Stimulated activated CD4-positive, alpha-beta T cell treated with anti-CD3 and anti-CD28 coated beads, TNF-alpha, amount 100 ng/mL, for 48 hours (primary cell): ENCODE results near the gene KATNB1.
"Not testable (repeated sequence)": the region's sequence is repeated elsewhere in the genome, so short reads cannot be mapped to it uniquely, and the experiment has no call there.

Source experiments
- DNase-seq, 3 donors: peaks; one replicate each; pipeline ENCODE4 v3.0.0-alpha.2; 2020; ENCODE audit warnings: low read depth in 3 of 3

KATNB1 gene

DNA sequence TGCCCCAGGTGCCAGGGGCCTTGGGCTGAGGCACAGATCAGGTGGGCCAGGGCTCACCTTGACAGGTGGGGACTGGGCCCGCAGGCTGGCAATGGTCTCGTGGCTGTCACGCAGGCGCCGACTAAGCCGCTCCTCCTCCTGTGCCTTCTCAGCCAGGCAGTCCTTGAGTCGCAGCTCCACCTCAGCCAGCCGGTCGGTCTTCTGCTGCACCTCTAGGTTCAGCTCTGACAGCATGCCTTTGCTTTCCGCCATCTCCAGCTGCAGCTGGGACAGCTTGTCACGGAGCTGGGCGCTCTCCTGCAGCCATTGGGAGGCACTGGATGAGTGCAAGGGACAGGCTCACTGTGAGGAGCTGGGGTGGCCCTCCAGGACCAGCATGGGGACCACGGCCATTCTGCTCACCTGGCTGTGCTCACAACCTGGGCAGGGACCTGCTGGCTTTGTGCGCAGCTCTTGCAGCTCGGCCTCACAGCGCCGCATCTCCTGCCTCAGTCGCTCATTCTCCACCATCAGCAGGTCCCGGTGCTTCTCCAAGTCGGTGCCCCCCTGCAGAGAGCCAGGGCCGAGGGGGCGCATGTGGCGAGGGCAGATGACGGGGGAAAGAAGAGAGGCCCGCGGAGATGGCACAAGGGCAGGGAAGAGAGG lies 35.7 kb downstream of the KATNB1 start:
- no peak for DNase-seq

DNA sequence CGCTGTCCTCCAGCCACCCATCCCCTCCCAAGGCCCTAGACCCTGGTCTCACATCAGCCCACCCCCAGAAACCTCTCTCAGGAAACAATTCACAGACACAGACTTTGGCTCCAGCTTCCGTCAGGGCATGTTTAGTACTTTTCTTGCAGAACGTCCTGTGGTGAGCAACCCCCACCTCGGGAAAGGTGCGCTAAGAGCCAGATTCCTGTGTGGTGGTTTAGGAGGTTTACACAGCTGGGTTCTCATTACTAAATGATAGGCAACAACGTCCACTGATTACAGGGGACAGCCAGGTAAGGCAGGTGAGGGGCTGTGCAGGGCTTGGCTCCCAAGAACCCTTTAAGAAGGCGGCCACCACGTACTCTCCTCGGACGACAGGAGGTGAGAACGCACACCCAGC lies 37.4 kb downstream of the KATNB1 start:
- no peak for DNase-seq

DNA sequence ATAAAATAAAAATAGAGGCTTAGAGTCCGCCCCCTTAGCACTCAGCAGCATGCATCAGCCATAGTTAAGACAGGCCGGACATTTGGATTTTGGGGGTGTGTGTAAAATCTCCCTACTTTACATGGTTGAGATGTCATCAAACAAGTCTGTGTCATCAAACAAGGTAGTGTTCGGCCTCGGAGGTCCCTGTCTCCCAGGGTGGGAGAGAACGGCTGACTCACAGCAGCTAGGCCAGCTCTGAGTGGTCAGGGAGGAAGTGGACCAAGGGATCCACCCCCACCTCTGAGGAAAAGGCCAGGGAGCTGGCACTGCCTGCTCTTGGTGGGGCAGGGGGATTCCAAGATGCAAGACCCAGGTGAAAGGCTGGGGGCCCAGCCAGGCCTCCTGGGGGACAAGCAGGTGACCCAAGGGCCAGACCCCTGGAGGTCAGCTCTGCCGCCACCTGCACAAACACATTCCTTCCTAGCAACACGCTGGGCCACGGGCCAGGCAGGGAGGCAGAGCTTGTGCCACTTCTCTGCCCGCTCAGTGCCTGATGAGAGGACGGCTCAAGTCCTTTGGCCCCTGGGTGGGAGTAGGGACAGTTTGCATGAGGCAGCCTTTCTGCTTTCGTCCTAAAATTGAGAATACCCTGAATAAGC lies 38.2 kb downstream of the KATNB1 start:
- no peak for DNase-seq

DNA sequence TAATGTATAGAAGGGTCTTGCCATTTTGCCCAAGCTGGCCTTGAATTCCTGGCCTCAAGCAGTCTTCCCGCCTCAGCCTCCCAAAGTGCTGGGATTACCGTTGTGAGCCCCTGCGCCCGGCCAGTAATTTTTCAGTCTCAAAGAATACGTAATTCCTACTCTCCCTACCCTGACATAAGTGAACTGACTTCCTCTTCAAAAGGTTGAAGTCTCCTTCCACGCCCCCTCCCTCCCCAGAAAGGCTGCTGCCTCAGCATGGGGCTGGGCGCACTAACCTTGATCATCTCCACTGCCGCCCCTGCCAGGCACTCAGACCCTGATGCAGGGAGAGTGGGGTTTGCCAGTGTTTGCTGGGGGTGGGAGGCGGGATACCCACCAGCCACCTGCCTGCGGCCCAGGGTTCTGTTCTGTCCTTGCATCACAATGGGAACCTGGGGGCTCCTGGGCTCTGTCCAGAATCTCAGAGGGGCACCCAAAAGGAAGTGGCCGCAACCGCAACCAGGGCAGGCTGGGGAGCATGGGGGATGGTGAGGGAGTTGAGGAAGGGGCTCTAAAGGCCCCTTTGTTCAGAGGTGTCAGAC lies 39.2 kb downstream of the KATNB1 start:
- no peak for DNase-seq

DNA sequence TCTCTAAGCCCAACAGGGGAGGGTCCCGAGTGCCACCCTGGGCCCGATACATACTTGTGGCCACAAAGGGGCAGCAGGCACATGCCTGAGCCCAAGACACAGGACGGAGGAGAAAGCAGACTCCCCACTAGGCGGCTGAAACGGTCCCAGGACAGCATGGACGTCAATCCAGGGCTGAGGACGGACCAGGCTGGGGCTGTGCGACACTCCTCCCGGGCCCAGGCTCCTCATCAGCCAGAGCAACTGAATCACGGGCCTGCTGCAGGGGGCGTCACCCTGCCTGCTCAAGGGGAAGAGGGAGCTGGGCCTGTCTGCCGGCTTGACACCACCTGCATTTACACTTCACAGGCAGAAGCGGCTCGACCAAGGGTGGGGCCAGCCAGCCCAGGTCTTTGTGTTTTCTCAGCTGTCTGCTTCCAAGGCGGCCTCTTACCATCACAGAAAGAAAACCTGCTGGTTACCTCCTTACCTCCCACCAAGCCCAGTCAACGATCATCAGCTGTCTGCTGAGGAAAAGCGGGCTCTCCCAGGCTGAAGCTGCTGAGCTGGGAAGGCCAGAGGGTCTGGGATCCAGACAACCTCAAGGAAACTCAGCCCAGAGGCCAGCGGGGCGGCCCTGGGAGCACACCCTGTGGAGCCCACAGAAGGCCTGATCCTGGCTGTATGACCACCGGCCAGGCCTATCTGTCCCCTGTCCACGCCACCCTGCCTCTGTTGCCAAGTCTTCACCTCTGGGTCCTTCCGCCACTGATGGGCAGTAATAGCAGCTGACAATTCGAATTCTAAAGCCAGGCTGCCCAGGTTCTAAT lies 40.3 kb downstream of the KATNB1 start:
- DNase-seq = no peak

DNA sequence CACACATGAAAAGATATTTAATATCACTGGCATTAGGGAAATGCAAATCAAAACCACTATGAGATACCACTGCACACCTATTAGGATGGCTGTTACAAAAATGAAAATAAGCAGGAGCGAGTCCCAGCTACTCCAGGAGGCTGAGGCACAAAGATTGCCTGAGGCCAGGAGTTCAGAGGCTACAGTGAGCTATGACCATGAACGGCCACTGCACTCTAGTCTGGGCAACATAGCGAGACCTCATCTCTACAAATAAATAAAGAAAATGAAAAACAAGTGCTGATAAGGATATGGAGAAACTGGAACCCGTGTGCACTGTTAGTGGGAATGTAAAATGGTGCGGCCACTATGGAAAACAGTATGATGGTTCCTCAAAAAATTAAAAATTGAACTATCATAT lies 43.1 kb downstream of the KATNB1 start:
- no peak for DNase-seq

DNA sequence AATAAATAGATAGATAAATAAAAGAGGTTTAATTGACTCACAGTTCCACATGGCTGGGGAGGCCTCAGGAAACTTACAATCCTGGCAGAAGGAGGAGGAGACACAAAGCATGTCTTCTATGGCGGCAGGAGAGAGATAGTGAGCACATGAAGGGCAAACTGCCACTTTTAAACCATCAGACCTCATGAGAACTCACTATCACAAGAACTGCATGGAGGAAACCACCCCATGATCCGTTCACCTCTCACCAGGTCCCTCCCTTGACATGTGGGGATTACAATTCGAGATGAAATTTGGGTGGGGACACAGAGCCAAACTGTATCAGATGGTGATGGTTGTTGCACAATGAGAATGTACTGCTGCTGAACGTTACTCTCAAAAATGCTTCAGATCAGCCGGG lies 44.3 kb downstream of the KATNB1 start:
- DNase-seq = not testable (repeated sequence)

DNA sequence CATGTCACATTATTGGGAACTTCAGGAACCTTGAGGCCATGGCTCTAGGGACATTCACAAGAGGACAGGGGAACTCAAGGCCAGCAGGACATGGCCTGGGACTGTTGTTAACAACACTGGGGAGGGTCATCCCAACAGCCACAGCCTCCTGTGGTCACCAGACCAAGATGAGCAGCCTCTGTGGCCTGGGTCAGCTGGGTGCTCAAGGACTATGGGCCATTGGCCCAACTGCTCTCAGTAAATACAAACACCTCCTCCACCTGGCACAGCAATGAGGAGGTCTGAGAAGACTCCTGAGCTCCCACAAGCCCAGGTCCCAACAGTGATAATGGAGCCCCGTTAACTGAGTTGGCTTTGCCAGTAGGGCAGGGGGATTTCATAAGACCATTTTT lies 45.8 kb downstream of the KATNB1 start:
- no peak for DNase-seq

DNA sequence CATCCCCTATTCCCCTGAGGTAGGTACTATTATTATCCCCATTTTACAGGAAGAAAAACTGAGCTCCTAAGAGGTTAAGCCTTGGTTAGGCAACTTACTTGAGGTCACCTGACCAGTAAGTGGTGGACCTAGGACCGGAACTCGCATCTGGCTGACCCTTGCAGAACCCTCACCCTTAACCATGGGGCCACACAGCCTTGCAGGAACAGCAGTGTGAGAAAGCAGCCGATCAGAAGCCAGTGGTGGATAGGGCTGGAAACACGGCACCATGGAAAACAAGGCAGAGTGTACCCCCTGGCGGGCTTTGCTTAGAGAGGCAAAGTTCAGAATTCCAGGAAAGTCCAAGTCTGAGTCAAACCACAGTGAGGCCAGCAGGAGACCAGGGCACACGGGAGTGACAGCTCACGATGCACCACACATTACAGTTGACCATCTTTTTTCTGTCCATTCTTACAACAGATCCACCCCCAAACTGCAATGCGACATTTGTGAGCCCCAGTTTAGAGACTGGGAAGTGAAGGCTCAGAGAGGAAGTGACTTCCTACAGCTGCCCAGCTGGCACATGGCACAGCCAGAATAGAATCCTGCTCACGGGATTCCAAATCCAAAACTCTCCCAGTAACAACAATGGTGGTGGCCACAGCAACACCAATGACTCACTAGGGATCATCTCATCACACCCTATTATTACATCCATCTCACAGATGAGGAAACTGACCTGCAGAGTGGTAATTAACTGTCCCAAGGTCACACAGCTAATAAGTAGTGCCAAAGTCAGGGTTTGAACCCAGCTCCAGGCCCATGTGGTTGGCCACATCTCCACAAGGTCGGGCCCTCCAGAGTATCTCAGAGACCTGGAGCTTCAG lies 46.4 kb downstream of the KATNB1 start:
- DNase-seq = no peak

DNA sequence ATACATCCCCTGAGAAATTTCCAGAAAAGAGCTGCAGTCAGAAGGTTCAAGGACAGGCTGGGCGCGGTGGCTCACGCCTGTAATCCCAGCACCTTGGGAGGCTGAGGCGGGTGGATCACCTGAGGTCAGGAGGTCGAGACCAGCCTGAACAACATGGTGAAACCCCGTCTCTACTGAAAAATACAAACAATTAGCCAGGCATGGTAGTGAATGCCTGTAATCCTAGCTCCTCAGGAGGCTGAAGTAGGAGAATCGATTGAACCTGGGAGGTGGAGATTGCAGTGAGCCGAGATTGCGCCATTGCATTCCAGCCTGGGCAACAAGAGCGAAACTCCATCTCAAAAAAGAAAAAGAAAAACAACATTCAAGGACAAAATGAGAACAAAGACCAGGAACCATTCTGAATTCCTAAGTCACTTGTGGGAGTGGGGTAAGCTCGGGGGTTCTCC lies 47.1 kb downstream of the KATNB1 start:
- DNase-seq = not testable (repeated sequence)

DNA sequence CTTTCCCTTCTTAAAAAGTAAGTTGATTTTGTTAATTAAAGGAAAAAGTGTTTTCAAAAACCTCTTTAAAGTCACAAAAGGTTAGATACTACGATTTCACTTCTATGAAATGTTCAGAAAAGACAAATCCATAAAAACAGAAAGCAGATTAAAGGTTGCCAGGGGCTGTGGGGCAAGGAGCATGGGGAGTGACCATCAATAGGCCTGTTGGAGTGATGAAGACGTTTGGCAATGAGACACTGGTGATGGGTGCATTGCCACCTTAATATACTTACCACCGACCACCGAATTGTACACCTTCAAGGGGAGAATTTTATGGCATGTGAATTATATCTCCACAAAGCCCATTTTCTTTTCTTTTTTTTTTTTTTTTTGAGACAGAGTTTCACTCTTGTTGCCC lies 47.5 kb downstream of the KATNB1 start:
- DNase-seq = no peak

DNA sequence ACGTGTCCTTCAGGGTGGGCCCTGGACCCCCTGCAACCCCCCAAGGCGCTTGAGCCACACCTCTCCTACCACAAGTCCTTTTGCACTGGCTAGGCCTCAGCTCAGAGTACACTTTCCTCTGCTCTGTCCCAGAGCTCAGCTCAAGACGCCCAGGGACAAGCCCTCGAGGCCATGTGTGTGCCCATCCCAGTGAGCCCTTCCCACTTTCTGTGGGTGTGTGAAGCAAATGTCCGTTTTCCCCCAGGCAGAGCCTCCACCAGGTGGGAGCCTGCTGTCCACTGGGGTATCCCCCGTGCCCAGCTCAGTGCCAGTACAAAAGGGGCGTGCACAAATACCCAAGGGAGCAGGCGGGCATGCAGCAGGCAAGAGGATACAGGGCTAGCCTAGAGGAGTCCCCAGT lies 48.3 kb downstream of the KATNB1 start:
- DNase-seq = no peak

DNA sequence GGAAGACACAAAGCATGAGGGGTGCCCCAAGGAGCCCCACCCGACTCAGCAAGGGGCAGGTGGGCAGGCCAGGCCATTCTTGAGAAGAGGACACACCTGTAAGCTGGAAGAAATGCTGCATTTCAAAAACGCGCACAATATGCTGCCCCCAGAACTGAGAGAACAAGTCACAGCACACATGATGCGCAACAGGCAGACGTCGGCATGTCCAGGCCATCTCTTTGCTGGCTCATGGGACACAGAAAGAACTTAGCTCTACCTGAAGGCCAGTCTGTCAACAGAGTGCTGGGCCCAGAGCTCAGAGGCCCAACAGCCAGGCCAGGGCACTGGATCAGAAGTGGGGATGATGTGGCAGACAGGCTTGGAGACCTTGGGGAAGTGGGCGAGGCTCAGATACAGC lies 48.8 kb downstream of the KATNB1 start:
- no peak for DNase-seq

DNA sequence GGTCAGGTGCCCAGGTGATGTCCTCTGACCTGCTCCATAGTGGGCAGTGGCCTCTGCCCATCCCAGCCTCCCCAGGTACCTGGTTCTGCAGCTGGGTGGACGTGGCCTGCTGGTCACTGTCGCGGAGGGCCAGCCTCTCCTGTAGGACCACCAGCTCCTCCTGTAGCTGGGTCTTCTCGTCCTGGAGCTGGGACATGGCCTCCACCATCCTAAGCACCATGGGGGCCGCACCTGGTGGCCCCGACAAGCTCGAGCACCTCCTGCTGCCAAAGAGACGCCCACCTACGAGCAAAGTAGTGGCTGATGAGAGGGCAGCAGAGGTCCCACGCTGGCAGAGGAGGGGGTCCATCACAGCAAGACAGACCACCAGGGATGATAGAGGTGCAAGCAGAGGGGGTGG lies 49.8 kb downstream of the KATNB1 start:
- DNase-seq = no peak

DNA sequence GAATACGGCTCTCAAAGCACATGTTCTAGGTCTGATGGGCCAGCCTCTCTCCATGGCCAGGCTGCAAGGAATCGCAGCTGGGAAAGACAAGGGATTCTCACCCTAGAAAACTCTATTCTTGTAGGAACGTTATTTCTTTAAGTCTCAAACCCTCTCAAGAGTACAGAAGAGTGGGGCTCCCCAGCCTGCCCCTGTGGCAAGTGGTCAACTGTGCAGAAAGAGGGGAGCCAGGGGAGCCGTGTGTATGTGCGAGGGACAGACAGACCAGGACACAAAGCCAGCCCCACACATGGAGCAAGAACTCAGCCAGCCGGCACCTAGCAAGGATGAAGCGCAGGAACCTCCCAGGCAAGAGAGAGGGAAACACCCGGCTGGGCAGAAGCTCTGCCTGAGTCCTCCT lies 50.4 kb downstream of the KATNB1 start:
- no peak for DNase-seq

DNA sequence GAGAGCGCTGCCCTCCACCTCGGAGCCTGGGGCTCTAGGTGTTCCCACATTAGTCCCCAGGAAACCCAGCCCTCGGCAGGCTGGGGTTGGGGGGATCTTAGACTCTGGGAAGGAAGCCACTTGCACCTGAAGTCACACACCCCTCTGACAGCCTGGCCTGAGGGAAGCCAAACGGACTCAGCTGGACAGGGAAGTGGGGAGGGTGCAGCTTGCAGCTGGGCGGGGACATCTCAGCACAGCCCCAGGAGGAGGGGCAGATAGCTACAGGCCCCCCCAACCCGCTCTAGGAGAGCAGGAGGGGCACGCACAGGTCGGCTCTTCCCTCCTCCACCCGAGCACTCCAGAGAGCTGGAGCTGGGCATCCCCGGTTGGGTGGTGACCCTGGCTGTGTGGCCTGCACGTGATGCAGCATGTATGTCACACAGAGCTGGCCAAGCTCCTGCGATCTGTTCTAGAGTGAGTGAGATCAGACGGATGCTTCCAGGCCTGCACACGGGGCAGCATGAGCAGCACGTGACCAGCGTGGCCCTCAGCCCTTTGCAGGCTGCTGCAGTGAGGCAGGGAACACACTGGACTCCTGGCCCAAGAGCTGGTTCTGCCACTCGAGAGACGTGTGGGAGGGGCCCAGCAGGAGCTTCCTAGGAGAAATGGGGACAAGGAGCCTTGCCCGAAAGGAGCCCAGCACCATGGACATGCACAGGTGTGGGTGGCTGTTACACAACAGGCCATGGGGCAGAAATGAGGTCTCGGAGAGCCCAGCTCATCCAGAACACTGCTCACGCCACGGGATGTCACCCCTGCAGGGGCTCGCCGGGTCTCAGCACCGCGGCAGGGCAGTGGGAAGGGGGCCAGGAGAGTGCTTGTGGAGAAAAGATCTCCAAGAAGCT lies 51.3 kb downstream of the KATNB1 start:
- no peak for DNase-seq

DNA sequence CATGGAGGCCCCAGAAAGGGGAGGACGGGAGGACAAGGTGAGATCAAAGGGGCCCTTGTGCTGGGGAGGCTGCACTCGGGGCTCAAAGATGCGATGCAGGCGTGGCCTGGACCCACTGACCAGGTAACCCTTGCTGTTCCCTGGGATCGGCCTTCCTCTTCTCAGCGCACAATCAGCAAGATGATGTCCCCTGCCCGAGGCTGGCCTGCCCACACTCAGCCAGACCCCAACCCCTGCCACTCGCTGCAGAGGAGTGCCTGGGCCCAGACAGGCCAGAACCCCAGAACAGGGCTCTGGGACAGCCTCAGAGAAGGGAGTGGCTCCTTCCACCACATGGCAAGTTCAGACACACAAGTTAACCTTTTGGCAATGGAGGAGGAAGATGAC lies 51.9 kb downstream of the KATNB1 start:
- DNase-seq = no peak

DNA sequence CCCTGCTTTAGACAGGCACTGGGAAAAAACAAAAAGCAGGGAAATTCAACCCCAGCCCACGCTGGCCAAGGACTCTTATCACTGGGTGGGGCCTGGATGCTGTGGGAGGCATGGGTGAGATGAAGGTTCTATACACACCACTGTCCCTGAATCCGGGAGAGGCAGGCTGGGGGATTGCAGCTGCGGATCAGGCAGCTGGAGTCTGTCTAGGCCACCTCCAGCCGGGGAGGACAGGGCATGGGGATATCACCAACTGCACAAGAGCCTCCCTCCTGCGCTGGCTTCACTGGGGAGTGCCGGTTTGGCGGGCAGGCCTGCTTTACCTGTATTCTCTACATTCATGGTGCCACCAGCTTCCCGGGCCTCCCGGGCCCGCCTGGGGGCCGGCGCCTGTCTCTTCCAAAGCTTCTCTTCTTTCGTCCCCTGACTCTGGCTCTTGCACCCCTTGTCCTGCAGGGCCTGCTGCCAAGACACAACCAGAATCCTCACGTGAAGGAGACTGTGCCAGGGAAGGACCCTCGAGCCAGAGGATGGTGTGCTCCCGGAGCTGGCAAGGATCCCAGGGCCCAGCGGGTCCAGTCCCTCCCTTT lies 52.8 kb downstream of the KATNB1 start:
- DNase-seq = no peak

DNA sequence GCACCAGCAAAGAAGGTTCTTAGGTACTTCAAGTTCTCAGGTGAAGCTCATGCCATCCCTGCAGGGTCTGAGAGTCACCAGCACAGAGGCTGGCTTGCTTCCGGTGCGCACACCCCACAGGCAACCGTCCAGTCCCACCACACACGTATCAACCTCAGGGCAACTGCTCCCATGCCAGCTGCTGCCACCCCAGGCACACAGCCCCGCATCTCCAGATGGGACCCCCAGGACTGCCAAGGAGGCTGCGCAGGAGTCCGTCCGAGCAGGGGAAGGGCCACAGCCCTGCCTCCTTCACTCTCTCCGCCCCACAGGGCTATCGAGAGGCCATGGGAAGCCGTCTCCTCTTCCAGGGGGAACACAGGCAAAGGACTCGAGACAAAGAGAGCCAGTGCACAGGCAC lies 53.4 kb downstream of the KATNB1 start:
- DNase-seq = no peak

DNA sequence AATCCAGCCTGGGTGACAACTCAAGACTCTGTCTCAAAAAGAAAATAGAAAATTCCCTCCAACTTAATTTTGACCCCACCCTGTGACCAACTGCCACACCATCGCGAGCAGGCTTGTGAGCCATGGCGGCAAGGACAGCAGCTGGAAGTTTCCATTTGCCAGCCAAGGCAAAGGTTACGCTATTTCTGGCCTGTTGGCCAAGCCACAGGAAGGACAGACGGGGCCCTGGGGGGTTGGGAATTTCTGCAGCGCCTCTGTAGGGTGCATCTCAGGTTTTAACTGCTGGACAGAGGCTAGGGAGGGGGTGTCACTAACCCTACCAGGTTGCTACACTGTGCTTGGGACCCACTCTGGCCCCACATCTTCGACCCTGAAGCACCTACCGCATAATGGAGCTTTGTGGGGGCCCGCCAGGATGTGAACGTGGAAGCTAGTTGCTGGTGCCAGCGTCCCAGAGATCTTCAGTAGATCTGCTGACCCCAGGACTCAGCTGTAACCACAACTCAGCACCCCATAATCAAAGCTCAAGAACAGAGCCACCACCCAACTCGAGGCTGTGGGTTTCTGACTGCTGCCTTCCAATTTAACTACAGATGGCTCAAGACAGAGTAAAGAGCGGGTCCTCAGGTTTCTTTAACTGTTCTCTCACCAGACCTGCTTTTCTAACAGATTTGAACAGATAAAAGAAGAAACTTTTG lies 55.8 kb downstream of the KATNB1 start:
- DNase-seq = no peak
